GM19043 (cell line): ENCODE results near the gene CLDN20.
A peak's percentile ranks its signal among the peaks of the same experiment; 100 is the strongest.
"Not testable (repeated sequence)": the region's sequence is repeated elsewhere in the genome, so short reads cannot be mapped to it uniquely, and the experiment has no call there.

ENCODE experiments used
- ATAC-seq: cut with Tn5 transposase; IDR thresholded peaks from one replicate; pipeline ENCODE4 v1.9.1; 2021; ENCODE audit warnings: low read depth; ENCODE audit not compliant: unreplicated experiment

Gene CLDN20

DNA sequence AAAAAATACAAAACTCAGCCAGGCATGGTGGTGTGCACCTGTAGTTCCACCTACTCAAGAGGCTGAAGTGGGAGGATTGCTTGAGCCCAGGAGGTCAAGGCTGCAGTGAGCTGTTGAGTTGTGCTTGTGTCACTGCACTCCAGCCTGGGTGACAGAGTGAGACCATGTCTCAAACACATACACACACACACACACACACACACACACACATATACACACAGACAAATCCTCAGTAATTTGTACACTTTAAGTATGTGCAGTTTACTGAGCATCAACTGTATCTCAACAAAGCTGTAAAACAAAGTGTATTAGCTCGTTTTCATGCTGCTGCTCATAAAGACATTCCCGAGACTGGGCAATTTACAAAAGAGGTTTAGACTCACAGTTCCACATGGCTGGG, 43.1 kb downstream of the CLDN20 start:
- ATAC-seq = no peak

- no peak for ATAC-seq
These were observed 45.3 kb downstream of the CLDN20 start for GRCh38 chr6:155309150-155309549.

- ATAC-seq = no peak
These were observed 46.8 kb downstream of the CLDN20 start for GRCh38 chr6:155310596-155310995.

- no peak for ATAC-seq
These were observed 47.3 kb downstream of the CLDN20 start for GRCh38 chr6:155311086-155311485.

- ATAC-seq = no peak
These were observed 47.8 kb downstream of the CLDN20 start for GRCh38 chr6:155311583-155311982.

DNA sequence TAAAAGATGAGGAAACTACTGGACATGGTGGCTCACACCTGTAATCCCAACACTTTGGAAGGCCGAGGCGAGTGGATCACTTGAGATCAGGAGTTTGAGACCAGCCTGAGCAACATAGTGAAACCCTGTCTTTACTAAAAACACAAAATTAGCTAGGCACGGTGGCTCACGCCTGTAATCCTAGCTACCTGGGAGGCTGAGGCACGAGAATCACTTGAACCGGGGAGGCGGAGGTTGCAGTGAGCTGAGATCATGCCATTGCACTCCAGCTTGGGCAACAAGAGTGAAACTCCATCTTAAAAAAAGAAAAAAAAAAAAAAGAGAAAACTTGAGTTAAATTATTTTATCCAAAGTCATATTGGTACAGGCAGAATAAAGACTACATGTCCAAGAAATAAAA, 49.1 kb downstream of the CLDN20 start:
- not testable (repeated sequence) for ATAC-seq

DNA sequence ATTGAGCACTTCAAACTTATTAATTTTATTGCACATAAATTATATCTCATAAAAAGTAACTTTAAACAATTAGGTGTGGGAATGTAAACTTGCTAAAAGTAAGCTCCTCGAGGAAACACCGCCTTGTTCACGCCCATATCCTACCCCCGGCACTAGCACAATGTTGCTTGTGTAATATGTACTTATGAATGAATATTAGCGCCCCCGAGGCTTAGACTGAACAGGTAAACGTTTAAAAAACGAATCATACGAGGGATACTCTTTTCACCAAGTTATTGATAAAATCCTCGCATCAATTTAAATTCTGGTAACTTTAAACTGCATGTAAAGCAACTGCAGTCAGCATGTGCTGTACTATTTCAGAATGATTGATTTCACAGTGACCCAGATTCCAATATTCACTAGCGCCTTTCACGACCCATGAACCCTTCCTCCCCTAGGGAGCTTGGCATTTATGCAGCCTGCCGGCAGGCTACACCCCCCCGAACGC, 49.8 kb downstream of the CLDN20 start:
- ATAC-seq = peak; percentile 2

DNA sequence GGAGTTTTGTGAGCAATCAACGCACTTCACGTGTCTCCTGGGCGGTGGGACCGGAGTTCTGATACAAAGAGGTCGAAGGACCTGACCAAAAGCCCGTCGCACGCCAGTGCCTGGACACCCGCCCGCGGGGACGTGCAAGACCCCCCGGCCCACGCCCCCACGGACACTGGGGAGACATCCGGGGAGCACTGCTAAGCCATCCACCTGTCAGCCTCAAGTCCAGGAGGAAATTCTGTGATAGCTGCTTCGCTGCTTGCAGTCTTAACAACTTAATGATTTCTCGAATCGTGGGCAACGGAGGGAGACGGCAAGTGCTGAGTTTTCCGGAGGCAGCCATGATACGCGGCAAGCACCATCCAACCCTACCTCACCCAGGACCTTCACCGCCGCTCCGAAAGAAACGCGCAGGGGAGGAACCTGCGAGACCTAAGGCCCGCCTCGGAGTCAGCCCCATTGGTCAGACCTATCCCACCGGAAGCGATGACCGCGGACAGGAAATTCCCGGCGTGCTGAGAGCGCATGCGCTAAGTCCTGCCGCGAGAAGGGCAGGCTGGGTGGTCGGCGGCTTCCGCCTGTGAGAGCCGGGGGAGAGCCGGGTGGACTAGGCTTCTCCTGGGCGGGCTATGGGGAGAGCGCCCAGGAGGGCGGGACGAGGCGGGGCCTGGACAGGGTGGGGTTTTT, 50.4 kb downstream of the CLDN20 start, which contains the start of gene TFB1M:
TFB1M (minus strand) TSS at position 393 of the 681 bp plus-strand sequence; CDS start at position 337, 56 bp downstream.
- ATAC-seq = peak; percentile 91

DNA sequence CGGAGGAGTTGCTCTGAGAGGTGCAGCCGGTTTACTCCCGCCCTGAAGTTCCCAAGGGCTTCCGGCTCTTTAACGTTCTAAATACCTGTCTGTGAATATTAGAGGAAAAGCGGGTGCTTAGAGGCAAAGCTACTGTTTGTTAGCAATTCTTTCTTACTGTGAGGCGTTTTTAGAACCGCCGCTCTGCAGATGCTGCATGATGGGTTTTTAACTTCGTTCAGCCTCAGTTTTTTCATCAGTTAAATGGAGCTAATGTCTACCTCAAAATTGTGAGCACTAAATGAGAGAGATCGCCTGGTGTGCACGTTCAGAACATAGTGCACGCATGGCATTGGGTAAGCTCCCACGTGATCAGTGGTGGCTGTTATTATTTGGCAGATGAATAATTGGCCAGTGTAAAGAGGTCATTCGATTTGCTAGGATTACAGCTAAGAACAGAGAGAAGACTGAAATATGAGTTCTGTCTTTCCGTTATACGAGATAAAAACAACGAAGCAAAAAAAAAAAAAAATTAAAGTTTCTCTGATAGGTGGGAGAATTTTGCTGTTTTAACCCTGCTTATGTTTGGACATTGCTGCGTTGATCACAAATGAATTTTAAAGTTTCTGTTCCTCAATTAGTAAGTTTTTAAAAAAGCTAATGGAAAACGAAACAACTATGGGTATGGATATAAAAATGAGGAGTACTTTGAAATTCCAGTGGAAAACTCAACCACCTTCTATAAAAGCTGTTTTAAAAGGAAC, 51.1 kb downstream of the CLDN20 start:
- ATAC-seq = peak; percentile 56

DNA sequence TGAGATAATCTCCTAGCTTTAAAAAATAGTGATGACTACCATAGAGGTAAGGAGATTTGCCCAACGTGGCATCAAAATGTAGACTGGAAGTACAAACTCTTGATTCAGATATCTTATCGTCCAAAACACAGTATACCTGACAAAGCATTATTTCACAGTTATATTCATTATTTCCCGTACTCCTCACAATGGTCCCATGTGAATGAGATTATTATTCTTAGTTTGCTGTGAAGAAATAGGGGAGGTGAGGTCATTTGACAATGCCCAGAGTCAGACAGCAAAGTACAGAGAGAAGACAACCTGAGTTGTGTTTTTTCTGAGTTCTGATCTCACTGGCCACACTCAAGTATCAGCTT, 51.7 kb downstream of the CLDN20 start:
- no peak for ATAC-seq

DNA sequence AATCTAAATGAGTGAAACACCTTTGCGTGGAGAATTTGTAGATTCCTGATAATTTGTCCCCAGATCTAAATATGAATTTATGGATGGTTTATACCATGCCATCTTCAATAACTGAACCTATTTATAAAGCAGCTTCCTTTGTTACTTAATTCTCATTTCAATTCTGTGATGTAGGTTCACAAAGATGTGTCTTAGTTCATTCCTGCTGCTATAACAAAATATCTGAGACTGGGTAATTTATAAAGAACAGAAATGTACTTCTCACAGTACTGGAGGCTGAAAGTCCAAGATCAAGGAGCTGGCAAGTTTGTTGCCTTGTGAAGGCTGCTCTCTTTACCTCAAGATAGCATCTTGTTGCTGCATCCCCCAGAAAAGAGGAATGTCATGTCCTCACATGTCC, 52.6 kb downstream of the CLDN20 start:
- no peak for ATAC-seq

- ATAC-seq = no peak
These were observed 53.4 kb downstream of the CLDN20 start for GRCh38 chr6:155317186-155317585.

DNA sequence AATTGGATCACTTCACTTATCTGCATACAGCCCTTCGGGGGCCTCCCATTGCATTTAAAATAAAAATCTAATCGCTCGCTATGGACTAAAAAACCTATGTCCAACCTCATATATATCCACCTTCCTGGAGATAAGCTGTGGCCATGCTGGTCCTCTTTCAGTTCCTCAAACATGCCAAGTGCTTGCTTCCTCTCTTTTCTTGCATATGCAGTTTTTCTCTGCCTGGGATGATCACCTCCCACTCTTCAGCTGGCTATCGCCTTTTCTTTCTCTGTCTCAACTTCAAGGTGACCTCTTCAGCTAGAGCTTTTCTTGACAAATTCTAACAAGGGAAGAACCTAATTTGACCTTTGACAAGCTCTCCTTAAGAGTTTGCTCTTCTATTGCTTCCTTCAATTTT, 56.1 kb downstream of the CLDN20 start:
- no peak for ATAC-seq

DNA sequence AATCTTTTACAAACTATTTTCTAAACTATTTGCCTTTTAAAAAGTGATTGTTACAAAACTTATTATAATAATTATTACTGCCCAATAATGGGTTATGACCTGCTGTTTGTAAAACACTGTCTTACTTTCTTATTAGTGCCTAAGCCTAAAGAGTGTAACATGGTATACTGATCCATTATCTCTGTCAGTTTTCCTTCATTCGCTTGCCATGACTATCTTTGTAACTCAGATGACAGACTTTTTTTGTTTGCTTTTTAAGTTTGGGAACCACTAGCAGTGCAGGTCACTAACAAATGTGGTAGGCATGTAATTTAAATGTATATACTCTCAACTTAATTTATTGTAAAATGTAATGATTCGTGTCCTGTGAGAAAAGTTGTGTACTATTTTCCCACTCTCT, 60.4 kb downstream of the CLDN20 start:
- ATAC-seq = no peak

GRCh38 chr6:155324993-155325392, 61.2 kb downstream of the CLDN20 start:
- no peak for ATAC-seq

- no peak for ATAC-seq
These were observed 62.1 kb downstream of the CLDN20 start for GRCh38 chr6:155325700-155326516.
